DMS53 treated with DMSO at 0.1 percent for 48 hours (cell line): Measurements from ENCODE around the gene ARF4.
"Not testable (repeated sequence)": the region's sequence is repeated elsewhere in the genome, so short reads cannot be mapped to it uniquely, and the experiment has no call there.

Source experiments
- DNase-seq: peaks from one replicate; lab custom pipeline; 2025; ENCODE audit not compliant: unreplicated experiment; lab: John Stamatoyannopoulos, UW

The ARF4 gene

DNA sequence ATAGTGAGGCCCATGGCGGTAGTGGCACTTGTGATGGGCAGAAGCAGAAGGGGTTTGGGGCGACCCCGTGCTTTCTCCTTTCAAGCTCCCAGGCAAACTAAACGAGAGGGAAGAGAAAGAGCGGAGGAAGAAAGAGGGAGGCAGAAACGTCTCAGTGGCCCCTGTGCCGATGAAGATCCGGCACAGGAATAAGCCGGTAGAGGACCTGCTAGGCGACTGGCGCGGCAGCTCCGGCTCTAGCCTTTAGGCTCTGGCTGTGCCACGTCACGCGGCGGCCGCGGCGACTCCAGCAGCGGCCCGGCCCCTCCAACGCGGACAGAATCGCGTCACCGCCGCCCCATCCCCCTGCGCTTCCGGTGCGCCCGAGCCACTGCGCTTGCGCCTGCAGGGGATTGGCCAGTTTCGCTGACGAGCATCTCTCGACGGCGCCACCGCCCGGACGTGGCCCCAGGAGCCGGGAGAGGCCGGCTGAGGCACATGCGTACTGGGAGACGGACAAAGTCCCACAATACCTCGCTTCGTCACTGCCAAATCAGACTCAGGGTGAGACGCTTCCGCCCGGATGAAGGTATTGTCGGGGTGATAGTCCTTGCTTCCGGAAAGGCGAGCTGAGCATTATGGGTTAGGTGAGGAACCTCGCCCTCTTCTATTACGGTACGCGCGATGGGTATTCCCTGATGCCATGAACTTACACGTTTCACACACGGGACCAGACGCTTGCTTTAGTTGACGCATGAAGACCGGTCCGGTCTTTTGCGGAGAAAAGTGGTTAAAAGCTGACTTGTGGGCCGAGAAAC, at the start of gene ARF4:
TSS of gene ARF4 (minus strand) at position 218 of the 797 bp plus-strand sequence. CDS start at position 14, 204 bp downstream.
- peak; percentile 73 for DNase-seq

DNA sequence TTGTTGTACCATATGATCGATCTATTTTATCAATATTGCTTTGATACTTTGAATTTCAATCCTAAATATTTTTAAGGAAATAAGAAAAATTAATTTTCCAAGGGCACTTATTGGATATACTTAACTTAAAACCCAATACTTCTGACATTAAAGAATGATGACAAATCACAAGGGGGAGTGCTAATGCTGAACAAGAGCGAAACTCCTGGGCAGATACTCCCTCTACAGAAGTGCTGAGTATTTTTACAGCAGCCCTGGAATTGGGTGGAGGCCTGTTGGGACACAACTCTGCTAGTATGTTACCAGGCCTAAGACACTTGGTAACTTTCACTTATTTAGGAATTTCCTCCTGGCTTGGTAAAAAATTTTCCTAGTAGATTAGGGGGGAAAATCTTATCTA, 49.6 kb upstream of the ARF4 start:
- DNase-seq = no peak

DNA sequence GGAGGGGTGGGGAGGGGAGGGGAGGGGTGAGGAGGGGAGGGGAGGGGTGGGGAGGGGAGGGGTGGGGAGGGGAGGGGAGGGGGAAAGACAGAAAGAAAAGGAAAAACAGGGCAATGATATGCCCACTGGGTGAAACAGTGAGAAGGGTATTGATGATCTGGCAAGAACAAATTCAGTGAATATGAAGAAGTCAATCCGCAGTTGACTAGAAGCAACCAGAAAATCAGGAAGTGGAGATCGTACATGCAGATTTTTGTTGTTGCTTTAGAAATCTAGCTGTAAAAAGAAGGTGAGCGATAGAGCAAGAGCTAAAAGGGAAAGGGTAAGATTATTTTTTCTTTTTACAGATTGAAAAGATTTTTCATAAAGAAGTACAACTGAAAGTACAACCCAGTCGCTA, 47.6 kb upstream of the ARF4 start:
- DNase-seq = no peak

DNA sequence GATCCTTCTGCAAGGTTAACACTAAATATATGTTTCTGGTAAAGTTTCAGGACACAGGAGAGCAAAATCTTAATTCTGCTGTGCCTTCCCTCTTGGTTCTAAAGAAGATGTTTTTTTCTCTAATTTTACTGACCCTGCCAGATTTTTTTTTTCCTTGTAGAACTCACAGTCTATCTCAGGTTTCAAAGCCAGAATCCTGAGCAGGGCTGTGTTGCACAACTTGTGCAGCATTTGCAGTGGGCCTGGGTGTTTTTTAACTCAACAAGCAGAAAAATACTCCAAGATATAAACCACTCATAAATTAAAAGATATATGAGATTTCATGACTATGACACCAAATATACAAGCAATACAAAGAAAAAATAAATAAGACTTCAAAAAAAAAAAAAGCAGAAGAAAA, 40.2 kb upstream of the ARF4 start:
- no peak for DNase-seq

DNA sequence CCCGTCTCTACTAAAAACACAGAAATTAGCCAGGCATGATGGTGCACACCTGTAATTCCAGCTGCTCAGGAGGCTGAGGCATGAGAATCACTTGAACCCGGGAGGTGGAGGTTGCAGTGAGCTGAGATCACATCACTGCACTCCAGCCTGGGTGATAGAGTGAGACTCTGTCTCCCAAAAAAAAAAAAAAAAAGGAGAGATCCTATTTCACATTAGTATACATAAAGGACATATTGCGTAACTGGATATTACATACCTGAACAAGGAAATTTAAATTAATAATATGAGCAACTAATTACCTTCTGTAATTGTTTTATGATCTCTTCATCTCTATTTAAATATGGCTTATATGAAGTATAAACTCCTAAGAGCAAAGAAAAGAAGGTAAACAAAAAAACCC, 37.1 kb upstream of the ARF4 start:
- DNase-seq = not testable (repeated sequence)

DNA sequence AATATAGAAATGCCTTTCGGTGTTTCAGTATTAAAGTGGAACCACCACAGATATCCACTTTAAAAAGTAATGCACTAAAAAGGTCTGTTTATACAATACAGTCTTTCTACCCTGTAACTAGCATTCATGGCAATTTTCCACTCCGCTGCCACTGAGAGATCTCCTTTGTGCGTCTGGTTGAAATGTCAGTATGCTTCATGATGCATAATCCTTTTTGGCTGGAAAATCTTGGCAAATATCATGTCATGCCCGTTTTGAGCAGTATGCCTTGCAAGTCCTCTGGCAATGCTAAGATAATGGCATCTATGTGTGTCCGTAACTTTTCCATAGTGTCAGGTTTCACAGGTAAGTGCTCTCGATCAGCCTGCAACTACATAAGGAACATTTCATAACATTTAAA, 30.8 kb upstream of the ARF4 start:
- DNase-seq = no peak

DNA sequence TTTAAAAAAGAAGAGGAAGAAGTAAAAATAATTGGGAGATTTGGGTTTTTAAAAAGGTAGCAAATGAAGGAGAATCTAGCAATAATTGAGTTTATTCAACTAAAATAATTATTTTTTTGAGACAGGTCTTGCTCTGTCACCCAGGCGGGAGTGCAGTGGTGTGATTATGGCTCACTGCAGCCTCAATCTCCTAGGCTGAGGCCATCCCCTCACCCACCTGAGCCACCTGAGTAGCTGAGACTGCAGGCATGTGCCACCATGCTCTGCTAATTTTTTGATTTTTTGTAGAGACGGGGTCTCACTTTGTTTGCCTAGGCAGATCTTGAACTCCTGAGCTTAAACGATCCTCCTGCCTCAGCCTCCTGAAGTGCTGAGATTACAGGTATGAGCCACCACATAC, 27.7 kb upstream of the ARF4 start:
- DNase-seq = no peak

DNA sequence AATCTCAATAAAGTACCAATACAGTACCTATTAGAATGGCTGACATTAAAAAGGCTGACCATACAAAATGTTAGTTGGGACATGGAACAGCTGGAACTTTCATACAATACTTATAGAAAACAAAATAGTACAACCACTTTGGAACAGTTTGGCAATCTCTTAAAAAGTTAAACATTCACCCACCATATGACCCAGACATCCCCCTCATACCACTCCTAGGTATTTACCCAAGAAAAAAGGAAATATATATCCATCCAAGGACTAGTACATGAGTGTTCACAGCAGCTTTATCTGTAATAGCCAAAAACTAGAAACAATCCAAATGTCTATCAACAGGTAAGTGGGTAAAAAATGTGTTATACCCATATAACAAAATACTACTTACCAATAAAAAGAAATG, 25.2 kb upstream of the ARF4 start:
- no peak for DNase-seq

DNA sequence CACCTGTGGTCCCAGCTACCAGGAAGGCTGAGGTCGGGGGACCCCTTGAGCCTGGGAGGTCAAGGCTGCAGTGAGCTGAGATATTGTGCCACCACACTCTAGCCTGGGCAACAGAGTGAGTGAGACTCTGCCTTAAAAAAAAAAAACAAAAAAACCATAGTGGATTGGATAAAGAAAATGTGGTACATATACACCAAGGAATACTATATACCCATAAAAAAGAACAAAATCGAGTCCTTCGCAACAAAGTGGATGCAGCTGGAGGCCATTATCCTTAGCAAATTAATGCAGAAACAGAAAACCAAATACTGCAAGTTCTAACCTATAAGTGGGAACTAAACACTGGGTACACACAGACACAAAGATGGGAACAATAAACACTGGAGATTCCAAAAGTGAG, 20.6 kb upstream of the ARF4 start:
- no peak for DNase-seq

DNA sequence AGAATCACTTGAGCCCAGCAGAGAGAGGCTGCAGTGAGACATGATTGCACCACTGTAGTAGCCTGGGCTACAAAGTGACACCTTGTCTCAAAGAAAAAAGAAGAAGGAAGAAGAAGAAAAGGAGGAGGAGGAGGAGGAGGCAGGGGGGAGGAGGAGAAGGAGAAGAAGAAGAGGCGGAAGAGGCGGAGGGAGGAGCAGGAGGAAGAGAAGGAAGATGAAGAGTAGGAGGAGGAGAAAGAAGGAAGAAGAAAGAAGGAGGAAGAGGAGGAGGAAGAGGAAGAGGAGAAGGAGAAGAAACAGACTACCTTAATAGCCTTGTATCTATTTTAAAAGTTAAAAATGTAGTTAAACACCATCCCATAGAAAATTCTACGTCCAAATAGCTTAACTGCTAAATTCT, 19.1 kb upstream of the ARF4 start:
- no peak for DNase-seq

DNA sequence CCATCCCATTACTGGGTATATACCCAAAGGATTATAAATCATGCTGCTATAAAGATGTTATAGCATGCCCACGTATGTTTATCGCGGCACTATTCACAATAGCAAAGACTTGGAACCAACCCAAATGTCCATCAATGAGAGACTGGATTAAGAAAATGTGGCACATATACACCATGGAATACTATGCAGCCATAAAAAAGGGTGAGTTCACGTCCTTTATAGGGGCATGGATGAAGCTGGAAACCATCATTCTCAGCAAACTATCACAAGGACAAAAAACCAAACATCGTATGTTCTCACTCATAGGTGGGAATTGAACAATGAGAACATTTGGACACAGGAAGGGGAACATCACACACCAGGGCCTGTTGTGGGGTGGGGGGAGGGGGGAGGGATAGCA, 14.7 kb upstream of the ARF4 start:
- not testable (repeated sequence) for DNase-seq

DNA sequence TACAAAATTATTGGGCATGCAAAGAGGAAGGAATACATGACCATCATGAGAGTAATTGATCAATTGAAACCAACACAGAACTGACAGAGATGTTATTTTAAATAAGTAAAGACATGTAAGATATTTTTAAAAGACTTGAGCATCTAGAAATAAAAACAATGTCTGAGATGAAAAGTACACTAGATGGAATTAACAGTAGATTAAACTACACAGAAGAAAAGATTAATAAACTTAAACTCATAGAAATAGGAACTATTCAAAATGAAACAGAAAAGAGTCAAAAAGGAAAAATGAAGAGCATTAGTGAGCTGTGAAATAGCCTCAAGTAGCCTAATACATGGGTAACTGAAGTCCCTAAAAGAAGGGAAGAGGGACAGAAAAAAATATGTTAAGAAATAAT, 8.5 kb upstream of the ARF4 start:
- DNase-seq = no peak

DNA sequence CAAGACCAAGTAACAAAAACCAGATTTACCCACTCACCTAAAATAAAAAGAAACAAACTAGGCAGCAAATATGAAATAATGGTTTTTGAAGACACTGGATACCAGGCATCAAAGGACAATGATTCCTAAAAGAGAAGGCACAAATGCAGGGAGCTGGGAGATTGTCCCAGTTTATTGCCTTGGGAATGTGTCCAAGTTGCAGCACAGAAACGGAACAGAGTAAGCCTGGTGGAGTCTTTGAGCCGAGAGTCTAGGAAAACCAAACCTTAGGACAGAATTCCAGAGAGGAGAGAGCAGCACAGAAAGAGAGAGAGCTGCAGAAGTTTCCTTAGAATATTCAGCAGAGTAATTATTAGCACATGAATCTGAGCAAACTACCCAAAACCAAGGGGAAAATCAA, 7.8 kb upstream of the ARF4 start:
- no peak for DNase-seq

DNA sequence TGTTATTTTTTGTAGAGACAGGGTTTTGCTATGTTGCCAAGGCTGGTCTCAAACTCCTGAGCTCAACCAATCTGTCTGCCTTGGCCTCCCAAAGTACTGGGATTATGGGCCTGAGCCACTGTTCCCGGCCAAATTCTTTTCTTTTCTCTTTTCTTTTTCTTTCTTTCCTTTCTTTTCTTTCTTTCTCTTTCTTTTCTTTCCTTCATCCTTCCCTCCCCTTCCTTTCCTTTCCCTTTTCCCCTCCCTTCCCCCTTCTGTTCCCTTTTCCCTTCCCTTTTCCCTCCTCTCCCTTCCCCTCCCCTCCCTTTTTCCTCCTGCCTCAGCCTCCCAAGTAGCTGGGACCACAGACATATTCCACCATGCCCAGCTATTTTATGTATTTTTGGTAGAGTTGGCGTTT, 3.1 kb upstream of the ARF4 start:
- no peak for DNase-seq

DNA sequence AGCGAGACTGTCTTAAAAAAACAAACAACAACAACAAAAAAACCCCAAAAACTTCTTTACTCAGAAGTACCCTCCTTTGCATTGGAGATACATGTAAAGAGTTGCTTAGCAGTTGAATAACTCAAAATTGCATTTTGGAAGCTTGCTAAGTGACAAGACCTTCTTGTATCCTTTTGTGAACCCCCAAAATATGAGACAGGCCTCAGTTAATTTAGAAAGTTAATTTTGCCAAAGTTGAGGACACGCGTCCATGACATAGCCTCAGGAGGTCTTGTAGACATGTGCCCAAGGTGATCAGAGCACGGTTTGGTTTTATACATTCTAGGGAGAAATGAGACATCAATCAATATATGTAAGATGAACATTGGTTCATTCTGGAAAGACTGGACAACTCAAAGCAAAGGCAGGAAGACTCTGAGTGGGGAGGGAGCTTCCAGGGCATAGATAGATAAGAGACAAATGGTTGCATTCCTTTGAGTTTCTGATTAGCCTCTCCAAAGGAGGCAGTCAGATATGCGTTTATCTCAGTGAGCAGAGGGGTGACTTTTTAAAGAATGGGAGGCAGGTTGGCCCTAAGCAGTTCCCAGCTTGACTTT, 1.7 kb upstream of the ARF4 start:
- no peak for DNase-seq

DNA sequence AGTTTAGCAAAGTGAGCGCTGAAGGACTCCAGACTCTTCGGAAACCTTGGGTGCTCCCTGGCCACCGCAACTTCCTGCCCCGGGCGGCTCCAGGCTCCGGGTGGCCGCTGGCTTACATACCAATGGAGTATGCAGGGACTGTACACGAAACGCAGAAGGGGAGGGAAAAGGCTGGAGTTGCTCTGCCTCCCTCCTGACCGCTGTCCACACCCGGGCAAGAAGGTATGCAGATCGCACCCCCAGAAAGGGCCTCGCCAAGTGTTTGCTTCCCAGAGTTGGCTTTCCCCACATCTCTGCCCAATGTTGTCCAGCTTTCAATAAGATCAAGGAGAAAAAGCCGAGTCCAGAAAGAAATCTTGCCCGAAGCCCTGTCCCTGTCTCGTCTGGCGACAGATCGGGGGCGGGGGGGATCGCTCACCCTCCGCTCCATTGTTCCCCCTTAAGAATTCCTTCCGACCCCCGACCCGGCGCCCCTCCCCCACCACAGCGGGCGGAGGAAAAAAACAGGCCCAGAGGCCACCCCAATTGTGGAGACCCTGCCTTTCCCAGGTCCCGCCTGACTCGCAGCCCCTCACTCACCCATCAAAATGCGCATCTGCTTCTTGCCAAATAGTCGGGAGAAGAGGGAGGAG, 533 bp downstream of the ARF4 start:
- no peak for DNase-seq

DNA sequence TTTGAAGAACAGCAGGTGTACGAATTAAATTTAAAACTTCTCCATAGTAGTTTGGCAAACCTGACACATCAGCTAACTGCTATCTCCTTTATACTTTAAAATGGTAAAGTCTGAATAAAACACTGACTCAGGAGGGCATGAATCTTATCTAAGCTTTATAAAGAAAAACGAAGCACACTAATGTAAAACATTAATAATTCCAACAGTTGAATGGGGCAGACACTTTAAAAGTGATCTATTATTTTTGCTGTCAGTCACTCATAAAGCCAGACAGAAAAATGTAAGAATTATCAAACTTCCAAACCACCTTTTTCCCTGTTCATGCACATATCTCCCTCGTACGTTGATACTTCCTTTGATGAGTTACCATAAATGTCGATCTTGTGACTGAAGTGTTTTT, 2.6 kb downstream of the ARF4 start:
- DNase-seq = no peak

DNA sequence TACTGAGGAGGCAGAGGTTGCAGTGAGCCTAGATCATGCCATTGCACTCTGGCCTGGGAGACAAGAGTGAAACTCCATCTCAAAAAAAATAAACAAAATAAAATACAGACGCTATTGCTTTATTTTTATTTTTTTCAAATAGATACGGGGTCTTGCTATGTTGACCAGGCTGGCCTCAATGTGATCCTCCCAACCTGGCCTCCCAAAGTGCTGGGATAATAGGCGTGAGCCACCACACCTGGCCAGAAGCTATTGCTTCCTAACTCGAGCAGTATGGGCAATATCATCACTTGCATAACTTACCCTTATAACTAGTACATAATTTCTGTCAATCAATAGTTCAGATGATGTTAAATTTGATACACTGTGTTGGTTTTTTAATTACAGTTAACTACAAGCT, 3.0 kb downstream of the ARF4 start:
- no peak for DNase-seq

DNA sequence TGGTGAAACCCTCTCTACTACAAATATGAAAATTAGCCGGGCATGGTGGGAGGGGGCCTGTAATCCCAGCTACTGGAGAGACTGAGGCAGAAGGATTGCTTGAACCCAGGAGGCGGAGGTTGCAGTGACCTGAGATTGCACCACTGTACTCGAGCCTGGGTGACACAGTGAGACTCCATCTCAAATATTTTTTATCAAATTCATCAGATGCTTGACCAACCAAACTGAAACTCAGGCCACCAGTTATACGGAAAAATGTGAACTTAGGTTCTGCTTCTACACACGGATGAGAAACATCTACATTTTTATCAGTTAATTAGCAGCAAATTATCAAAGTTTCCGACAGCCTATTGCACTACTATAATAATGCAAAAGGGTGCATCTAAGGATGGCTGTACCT, 4.8 kb downstream of the ARF4 start:
- no peak for DNase-seq

DNA sequence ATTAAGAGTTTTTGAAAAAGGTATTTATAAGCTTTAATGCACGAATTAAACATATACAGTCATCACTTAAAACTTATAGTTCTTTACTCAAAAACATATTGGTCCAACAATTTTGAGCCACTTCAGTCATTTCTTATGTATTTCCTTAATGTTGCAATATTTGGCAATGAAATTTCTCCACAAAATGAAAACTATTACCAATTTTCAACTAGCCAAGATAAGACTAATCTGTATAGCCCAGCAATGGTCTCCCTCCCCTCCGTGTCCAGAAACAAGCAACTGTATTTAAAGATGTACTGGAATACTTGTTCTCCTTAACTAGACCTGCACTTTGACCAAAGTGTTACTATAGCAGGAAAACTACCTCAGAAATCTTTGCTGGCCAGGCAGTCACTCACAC, 9.2 kb downstream of the ARF4 start:
- DNase-seq = no peak

DNA sequence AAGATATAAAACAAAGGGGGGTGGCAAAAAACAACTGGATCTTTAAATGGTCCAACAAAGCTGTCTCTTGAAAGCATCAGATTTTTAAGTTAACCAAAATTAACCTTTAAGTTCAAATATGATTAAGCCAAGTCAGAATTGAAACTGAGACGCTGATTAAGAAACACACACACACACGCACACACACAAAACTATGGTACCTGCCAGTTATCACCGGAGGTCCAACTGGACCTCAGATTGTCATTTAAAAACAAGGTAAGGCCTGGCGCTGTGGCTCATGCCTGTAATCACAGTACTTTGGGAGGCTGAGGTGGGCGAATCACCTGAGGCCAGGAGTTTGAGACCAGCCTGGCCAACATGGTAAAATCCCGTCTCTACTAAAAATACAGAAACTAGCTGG, 10.4 kb downstream of the ARF4 start:
- DNase-seq = no peak

DNA sequence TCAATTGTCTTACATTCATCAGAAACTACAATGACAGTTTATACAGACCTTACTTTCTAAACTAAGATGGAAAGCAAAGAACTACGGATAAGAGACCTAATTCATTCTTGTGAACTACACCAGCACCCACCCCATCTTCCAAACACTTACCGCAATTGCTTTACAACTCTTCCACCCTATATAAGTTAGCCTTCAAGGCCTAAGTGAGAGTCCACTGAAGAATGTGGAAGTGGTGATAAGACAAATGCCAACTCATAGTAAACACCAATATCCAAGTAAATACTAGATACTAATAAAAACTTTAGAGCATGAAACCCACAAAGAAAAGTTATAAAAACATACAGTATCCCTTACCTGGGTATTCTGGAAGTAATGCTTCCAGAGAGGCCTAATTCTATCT, 13.6 kb downstream of the ARF4 start:
- no peak for DNase-seq
